Stimulated activated naive CD8-positive, alpha-beta T cell treated with anti-CD3 and anti-CD28 coated beads, Interleukin-15, Interleukin-2, amounts not matched to agents 100 ng/mL and 50 ng/mL, for 24 hours (primary cell): ENCODE measurements around the gene CMTM7.
"Not testable (repeated sequence)": the region's sequence is repeated elsewhere in the genome, so short reads cannot be mapped to it uniquely, and the experiment has no call there.

ENCODE experiments used
- H3K27ac Mint-ChIP-seq: one replicate; pipeline ENCODE4 v1.8.0; 2021; ENCODE audit warnings: mild to moderate bottlenecking, mixed read lengths
- H3K27me3 Mint-ChIP-seq: one replicate; pipeline ENCODE4 v1.8.0; 2021; ENCODE audit warnings: mixed read lengths
- H3K36me3 Mint-ChIP-seq: one replicate; pipeline ENCODE4 v1.8.0; 2021; ENCODE audit warnings: low read depth, mixed read lengths
- H3K4me1 Mint-ChIP-seq: one replicate; pipeline ENCODE4 v1.8.0; 2021; ENCODE audit warnings: low read depth, mixed read lengths
- H3K4me3 Mint-ChIP-seq: one replicate; pipeline ENCODE4 v1.8.0; 2021; ENCODE audit warnings: mild to moderate bottlenecking, mixed read lengths
- H3K9me3 Mint-ChIP-seq: one replicate; pipeline ENCODE4 v1.8.0; 2021; ENCODE audit warnings: mixed read lengths

CMTM7 gene

GRCh38 chr3:32450426-32450825 lies 58.8 kb downstream of the CMTM7 start:
- H3K27me3 Mint-ChIP-seq: no peaks in the 10 kb centered on the region
- no peak overlapping the region for H3K4me3 Mint-ChIP-seq
- peaks cover 52% of the 10 kb centered on the region for H3K36me3 Mint-ChIP-seq
- peaks cover 4% of the 10 kb centered on the region for H3K9me3 Mint-ChIP-seq
- H3K27ac Mint-ChIP-seq: peak overlapping the region; percentile 24
- peaks cover 38% of the 10 kb centered on the region for H3K4me1 Mint-ChIP-seq

GRCh38 chr3:32450992-32451659 lies 59.5 kb downstream of the CMTM7 start:
- no peak overlapping the region for H3K27ac Mint-ChIP-seq
- no peaks in the 10 kb centered on the region for H3K27me3 Mint-ChIP-seq
- H3K36me3 Mint-ChIP-seq: peaks cover 48% of the 10 kb centered on the region
- H3K4me3 Mint-ChIP-seq: no peak overlapping the region
- H3K4me1 Mint-ChIP-seq: peaks cover 40% of the 10 kb centered on the region
- peaks cover 4% of the 10 kb centered on the region for H3K9me3 Mint-ChIP-seq

GRCh38 chr3:32452009-32452408 lies 60.4 kb downstream of the CMTM7 start:
- Mint-ChIP-seq H3K27ac (no peak overlapping the region), H3K27me3 (no peaks in the 10 kb centered on the region), H3K4me3 (no peak overlapping the region), H3K36me3 (peaks cover 42% of the 10 kb centered on the region), H3K4me1 (peaks cover 40% of the 10 kb centered on the region), H3K9me3 (peaks cover 3% of the 10 kb centered on the region)

- no peaks in the 10 kb centered on the region for H3K27me3 Mint-ChIP-seq
- peaks cover 38% of the 10 kb centered on the region for H3K4me1 Mint-ChIP-seq
- H3K27ac Mint-ChIP-seq: peak overlapping the region; percentile 33
- H3K4me3 Mint-ChIP-seq: no peak overlapping the region
- no peaks in the 10 kb centered on the region for H3K9me3 Mint-ChIP-seq
- H3K36me3 Mint-ChIP-seq: peaks cover 45% of the 10 kb centered on the region
These were observed 61.7 kb downstream of the CMTM7 start for GRCh38 chr3:32453346-32453745.

GRCh38 chr3:32454111-32454510 lies 62.5 kb downstream of the CMTM7 start:
- H3K4me3 Mint-ChIP-seq: no peak overlapping the region
- H3K27ac Mint-ChIP-seq: no peak overlapping the region
- peaks cover 38% of the 10 kb centered on the region for H3K4me1 Mint-ChIP-seq
- H3K36me3 Mint-ChIP-seq: peaks cover 42% of the 10 kb centered on the region
- no peaks in the 10 kb centered on the region for H3K9me3 Mint-ChIP-seq
- H3K27me3 Mint-ChIP-seq: no peaks in the 10 kb centered on the region

- Mint-ChIP-seq H3K4me3 (no peak overlapping the region), H3K27ac (peak overlapping the region; percentile 57), H3K27me3 (no peaks in the 10 kb centered on the region), H3K36me3 (peaks cover 39% of the 10 kb centered on the region), H3K4me1 (peaks cover 38% of the 10 kb centered on the region), H3K9me3 (no peaks in the 10 kb centered on the region)
These were observed 63.3 kb downstream of the CMTM7 start for GRCh38 chr3:32454731-32455608.

- Mint-ChIP-seq H3K36me3 (peaks cover 34% of the 10 kb centered on the region), H3K27me3 (no peaks in the 10 kb centered on the region), H3K9me3 (no peaks in the 10 kb centered on the region), H3K27ac (peak overlapping the region; percentile 57), H3K4me1 (peaks cover 31% of the 10 kb centered on the region), H3K4me3 (peak overlapping the region; percentile 9)
These were observed 64.2 kb downstream of the CMTM7 start for GRCh38 chr3:32455609-32456428.

- Mint-ChIP-seq H3K4me3 (peak overlapping the region; percentile 9), H3K36me3 (peaks cover 33% of the 10 kb centered on the region), H3K27ac (peak overlapping the region; percentile 88), H3K4me1 (peaks cover 31% of the 10 kb centered on the region), H3K27me3 (no peaks in the 10 kb centered on the region), H3K9me3 (no peaks in the 10 kb centered on the region)
These were observed 64.9 kb downstream of the CMTM7 start for GRCh38 chr3:32456429-32457130.

GRCh38 chr3:32457971-32458471 lies 66.4 kb downstream of the CMTM7 start:
- Mint-ChIP-seq H3K4me1 (peaks cover 31% of the 10 kb centered on the region), H3K27me3 (no peaks in the 10 kb centered on the region), H3K4me3 (peak overlapping the region; percentile 54), H3K27ac (peak overlapping the region; percentile 88), H3K9me3 (no peaks in the 10 kb centered on the region), H3K36me3 (peaks cover 24% of the 10 kb centered on the region)

GRCh38 chr3:32459450-32459849 lies 67.8 kb downstream of the CMTM7 start:
- no peaks in the 10 kb centered on the region for H3K27me3 Mint-ChIP-seq
- peaks cover 15% of the 10 kb centered on the region for H3K36me3 Mint-ChIP-seq
- peaks cover 31% of the 10 kb centered on the region for H3K4me1 Mint-ChIP-seq
- no peak overlapping the region for H3K27ac Mint-ChIP-seq
- peak overlapping the region; percentile 71 for H3K4me3 Mint-ChIP-seq
- no peaks in the 10 kb centered on the region for H3K9me3 Mint-ChIP-seq

GRCh38 chr3:32460031-32460749 lies 68.5 kb downstream of the CMTM7 start:
- H3K4me3 Mint-ChIP-seq: peak overlapping the region; percentile 71
- H3K27me3 Mint-ChIP-seq: no peaks in the 10 kb centered on the region
- H3K27ac Mint-ChIP-seq: no peak overlapping the region
- H3K36me3 Mint-ChIP-seq: peaks cover 8% of the 10 kb centered on the region
- peaks cover 31% of the 10 kb centered on the region for H3K4me1 Mint-ChIP-seq
- H3K9me3 Mint-ChIP-seq: no peaks in the 10 kb centered on the region

GRCh38 chr3:32460817-32461496 lies 69.3 kb downstream of the CMTM7 start:
- not testable (repeated sequence) for H3K27me3 Mint-ChIP-seq, H3K27ac Mint-ChIP-seq, H3K9me3 Mint-ChIP-seq
- peaks cover 10% of the 10 kb centered on the region for H3K36me3 Mint-ChIP-seq
- H3K4me3 Mint-ChIP-seq: peak overlapping the region; percentile 71
- peaks cover 28% of the 10 kb centered on the region for H3K4me1 Mint-ChIP-seq

GRCh38 chr3:32462191-32462986 lies 70.7 kb downstream of the CMTM7 start:
- H3K27me3 Mint-ChIP-seq, H3K9me3 Mint-ChIP-seq, H3K4me3 Mint-ChIP-seq, H3K27ac Mint-ChIP-seq: not testable (repeated sequence)
- peaks cover 23% of the 10 kb centered on the region for H3K4me1 Mint-ChIP-seq
- H3K36me3 Mint-ChIP-seq: peaks cover 18% of the 10 kb centered on the region
